Loucy (cell line): ENCODE results near the gene CCDC85B.
A peak's percentile ranks its signal among the peaks of the same experiment; 100 is the strongest.

Source experiments
- H2AFZ ChIP-seq: fragments of 200-600 bp; sonication (generic); 2 replicates; pipeline ENCODE4 v1.6.0; 2016; ENCODE audit warnings: antibody characterized with exemption, mild to moderate bottlenecking, low read length, moderate library complexity
- H3F3A ChIP-seq: fragments of 200-600 bp; 2 replicates; pipeline ENCODE4 v1.6.0; 2016; ENCODE audit warnings: antibody characterized with exemption, low read depth, mild to moderate bottlenecking
- H3K27me3 ChIP-seq: fragments of 200-600 bp; sonication (generic); 2 replicates; pipeline ENCODE4 v1.6.1; 2014; ENCODE audit warnings: low read length, mild to moderate bottlenecking; ENCODE audit not compliant: insufficient read depth, poor library complexity, severe bottlenecking
- H3K36me3 ChIP-seq: fragments of 200-600 bp; sonication (generic); 2 replicates; pipeline ENCODE4 v1.6.1; 2016; ENCODE audit warnings: low read length; ENCODE audit not compliant: insufficient read depth
- H3K4me1 ChIP-seq: fragments of 200-600 bp; sonication (generic); 2 replicates; pipeline ENCODE4 v1.5.1; 2014; ENCODE audit warnings: low read length, mild to moderate bottlenecking; ENCODE audit not compliant: insufficient read depth, poor library complexity, severe bottlenecking
- H3K4me2 ChIP-seq: fragments of 200-600 bp; sonication (generic); 2 replicates; pipeline ENCODE4 v1.6.0; 2014; ENCODE audit warnings: antibody characterized with exemption, low read length, low read depth, mild to moderate bottlenecking; ENCODE audit not compliant: poor library complexity, severe bottlenecking
- H3K4me3 ChIP-seq: fragments of 200-600 bp; sonication (generic); 2 replicates; pipeline ENCODE4 v1.5.1; 2014; ENCODE audit warnings: low read length, mild to moderate bottlenecking, mixed read lengths; ENCODE audit not compliant: poor library complexity, severe bottlenecking
- H3K79me2 ChIP-seq: fragments of 200-600 bp; sonication (generic); 2 replicates; pipeline ENCODE4 v1.6.1; 2014; ENCODE audit warnings: low read length; ENCODE audit not compliant: insufficient read depth
- H3K9ac ChIP-seq: fragments of 200-600 bp; sonication (generic); 2 replicates; pipeline ENCODE4 v1.6.0; 2014; ENCODE audit warnings: mild to moderate bottlenecking, low read depth, low read length, moderate library complexity; ENCODE audit not compliant: poor library complexity, severe bottlenecking
- H3K9me2 ChIP-seq: fragments of 200-600 bp; sonication (generic); replicated peaks from 2 replicates; pipeline ENCODE4 v1.6.1; 2016; ENCODE audit warnings: low read depth, low read length, mixed read lengths
- H3K9me3 ChIP-seq: fragments of 200-600 bp; sonication (generic); 2 replicates; pipeline ENCODE4 v1.6.1; 2014; ENCODE audit warnings: mild to moderate bottlenecking, antibody characterized with exemption, low read length, low read depth; ENCODE audit not compliant: insufficient read depth
- H4K20me1 ChIP-seq: fragments of 200-600 bp; sonication (generic); 2 replicates; pipeline ENCODE4 v1.6.0; 2014; ENCODE audit warnings: antibody characterized with exemption, low read length, mild to moderate bottlenecking; ENCODE audit not compliant: insufficient read depth, poor library complexity, severe bottlenecking
- EZH2phosphoT487 ChIP-seq: fragments of 200-600 bp; IDR thresholded peaks from 2 replicates; pipeline ENCODE4 v1.6.1; 2018; ENCODE audit warnings: antibody characterized with exemption, mild to moderate bottlenecking, moderate library complexity, borderline replicate concordance
- TF ChIP-seq, protein P1 (sequence below): fragments of 200-600 bp; sonication (generic); conservative IDR thresholded peaks from 2 replicates; pipeline ENCODE4 v1.5.1; 2014; ENCODE audit warnings: mild to moderate bottlenecking, antibody characterized with exemption, low read length

CCDC85B gene

DNA sequence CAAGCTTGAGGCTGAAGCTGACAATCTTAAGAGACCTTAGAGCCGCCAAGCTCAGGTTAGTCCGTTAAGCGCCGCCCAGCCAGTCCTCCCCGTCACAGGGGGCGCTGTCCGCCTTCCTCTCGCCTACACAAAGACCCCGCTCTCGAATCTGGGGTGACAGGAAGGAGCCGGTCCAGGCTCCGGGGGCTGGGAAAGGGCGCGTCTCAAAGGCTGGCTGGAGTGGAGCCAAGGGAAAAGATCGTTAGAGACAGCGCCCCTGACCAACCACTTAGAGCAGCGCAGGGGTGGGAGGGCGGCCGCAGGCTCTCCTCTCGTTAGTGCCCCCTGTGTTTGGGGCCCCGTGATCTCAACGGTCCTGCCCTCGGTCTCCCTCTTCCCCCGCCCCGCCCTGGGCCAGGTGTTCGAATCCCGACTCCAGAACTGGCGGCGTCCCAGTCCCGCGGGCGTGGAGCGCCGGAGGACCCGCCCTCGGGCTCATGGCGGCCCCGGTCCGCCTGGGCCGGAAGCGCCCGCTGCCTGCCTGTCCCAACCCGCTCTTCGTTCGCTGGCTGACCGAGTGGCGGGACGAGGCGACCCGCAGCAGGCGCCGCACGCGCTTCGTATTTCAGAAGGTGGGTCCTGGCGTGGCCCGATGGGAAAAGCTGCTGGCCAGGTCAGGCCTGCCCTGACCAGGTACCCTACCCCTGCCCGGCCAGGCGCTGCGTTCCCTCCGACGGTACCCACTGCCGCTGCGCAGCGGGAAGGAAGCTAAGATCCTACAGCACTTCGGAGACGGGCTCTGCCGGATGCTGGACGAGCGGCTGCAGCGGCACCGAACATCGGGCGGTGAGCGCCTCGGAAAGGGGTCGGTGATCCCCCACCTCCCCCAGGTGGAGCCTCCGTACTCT lies 30.0 kb upstream of the CCDC85B start, which contains the start of gene MUS81:
MUS81 (plus strand) TSS at position 156 of the 887 bp plus-strand sequence; CDS start at position 477, 321 bp downstream.
- Histone ChIP-seq H3K27me3 (peaks cover 11% of the 10 kb centered on the region), H4K20me1 (peaks cover 42% of the 10 kb centered on the region), H3K79me2 (peaks cover 72% of the 10 kb centered on the region), H3K4me2 (peak within 1 kb of the TSS; percentile 99), H2AFZ (peak within 1 kb of the TSS; percentile 87; the same call in 1 of the 2 replicates), H3K4me3 (peak within 1 kb of the TSS; percentile 80), H3K4me1 (peaks cover 38% of the 10 kb centered on the region), H3K9ac (peak within 1 kb of the TSS; percentile 98), H3K9me3 (no peaks in the 10 kb centered on the region), H3K36me3 (peaks cover 34% of the 10 kb centered on the region; the same call in 1 of the 2 replicates), H3F3A (0 out of 2 replicates have a peak, but pooled peaks cover 7% of the 10 kb centered on the region), H3K9me2 (no peaks in the 10 kb centered on the region)
- TF ChIP-seq, protein P1, sequence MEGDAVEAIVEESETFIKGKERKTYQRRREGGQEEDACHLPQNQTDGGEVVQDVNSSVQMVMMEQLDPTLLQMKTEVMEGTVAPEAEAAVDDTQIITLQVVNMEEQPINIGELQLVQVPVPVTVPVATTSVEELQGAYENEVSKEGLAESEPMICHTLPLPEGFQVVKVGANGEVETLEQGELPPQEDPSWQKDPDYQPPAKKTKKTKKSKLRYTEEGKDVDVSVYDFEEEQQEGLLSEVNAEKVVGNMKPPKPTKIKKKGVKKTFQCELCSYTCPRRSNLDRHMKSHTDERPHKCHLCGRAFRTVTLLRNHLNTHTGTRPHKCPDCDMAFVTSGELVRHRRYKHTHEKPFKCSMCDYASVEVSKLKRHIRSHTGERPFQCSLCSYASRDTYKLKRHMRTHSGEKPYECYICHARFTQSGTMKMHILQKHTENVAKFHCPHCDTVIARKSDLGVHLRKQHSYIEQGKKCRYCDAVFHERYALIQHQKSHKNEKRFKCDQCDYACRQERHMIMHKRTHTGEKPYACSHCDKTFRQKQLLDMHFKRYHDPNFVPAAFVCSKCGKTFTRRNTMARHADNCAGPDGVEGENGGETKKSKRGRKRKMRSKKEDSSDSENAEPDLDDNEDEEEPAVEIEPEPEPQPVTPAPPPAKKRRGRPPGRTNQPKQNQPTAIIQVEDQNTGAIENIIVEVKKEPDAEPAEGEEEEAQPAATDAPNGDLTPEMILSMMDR: peak; percentile 90
- TF ChIP-seq EZH2phosphoT487: no peak

DNA sequence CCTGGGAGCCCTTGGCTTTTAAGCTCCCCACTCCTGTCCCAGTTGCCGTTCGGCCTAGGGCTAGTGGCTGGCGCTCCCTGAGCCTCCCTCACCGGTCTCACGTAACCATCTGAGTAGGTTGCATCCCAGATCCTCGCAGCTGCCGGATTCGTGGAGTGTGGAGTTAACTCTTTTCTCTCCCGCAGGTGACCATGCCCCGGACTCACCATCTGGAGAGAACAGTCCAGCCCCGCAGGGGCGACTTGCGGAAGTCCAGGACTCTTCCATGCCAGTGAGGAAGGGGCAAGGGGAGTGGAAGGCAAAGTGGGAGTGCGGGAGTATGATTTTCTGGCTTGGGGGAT lies 29.3 kb upstream of the CCDC85B start:
- Histone ChIP-seq H3K36me3 (peaks cover 29% of the 10 kb centered on the region; the same call in 1 of the 2 replicates), H3K4me2 (peak overlapping the region; percentile 99), H2AFZ (no peak overlapping the region), H3K9ac (peak overlapping the region; percentile 98), H3K79me2 (peaks cover 66% of the 10 kb centered on the region), H3K27me3 (peaks cover 11% of the 10 kb centered on the region), H3F3A (0 out of 2 replicates have a peak, but pooled peaks cover 7% of the 10 kb centered on the region), H3K9me2 (no peaks in the 10 kb centered on the region), H3K4me1 (peaks cover 32% of the 10 kb centered on the region), H3K9me3 (no peaks in the 10 kb centered on the region), H3K4me3 (peak overlapping the region; percentile 80), H4K20me1 (peaks cover 36% of the 10 kb centered on the region)
- TF ChIP-seq, protein P1: no peak
- no peak for TF ChIP-seq EZH2phosphoT487

DNA sequence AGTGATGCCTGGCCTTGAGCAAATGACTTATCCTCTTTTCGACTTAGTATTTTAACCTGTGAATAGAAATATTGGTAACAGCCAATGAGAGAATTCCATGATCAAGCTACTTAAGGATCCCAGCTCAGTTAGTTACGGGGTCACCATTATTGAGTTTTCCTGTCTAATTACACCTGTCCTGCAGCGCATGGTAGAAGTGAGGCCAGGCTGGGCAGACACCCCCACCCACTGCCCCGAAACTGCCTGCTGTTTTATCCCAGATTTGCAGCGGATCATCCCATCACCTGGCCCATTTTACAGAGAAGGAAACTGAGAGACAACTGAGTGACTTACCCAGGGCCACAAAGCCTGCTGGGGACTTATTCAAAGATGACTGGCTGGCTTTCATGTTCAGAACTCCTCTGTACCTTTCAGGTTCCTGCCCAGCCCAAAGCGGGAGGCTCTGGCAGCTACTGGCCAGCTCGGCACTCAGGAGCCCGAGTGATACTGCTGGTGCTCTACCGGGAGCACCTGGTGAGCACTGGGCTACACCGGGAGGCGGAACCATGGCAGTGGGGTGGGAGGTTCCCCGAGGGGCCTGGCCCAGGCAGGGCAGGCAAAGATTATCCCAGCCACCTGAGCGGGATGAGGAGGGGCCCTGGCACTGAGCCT lies 28.8 kb upstream of the CCDC85B start:
- Histone ChIP-seq H3K36me3 (peaks cover 25% of the 10 kb centered on the region; the same call in 1 of the 2 replicates), H4K20me1 (peaks cover 31% of the 10 kb centered on the region), H3K9me2 (no peaks in the 10 kb centered on the region), H3K27me3 (peaks cover 11% of the 10 kb centered on the region), H3K9ac (peak overlapping the region; percentile 98), H3K9me3 (no peaks in the 10 kb centered on the region), H3F3A (0 out of 2 replicates have a peak, but pooled peaks cover 7% of the 10 kb centered on the region), H3K4me3 (peak overlapping the region; percentile 80), H3K4me2 (peak overlapping the region; percentile 99), H3K79me2 (peaks cover 60% of the 10 kb centered on the region), H2AFZ (no peak overlapping the region), H3K4me1 (peaks cover 27% of the 10 kb centered on the region)
- TF ChIP-seq, protein P1: no peak
- TF ChIP-seq EZH2phosphoT487: no peak
